ENCODE data around the gene BCAS3. TPM values are rescaled to one million over a fixed set of nuclear protein-coding genes. Genes with fewer than 3 reads are reported as not detected.
"Not testable (repeated sequence)": the region's sequence is repeated elsewhere in the genome, so short reads cannot be mapped to it uniquely, and the experiment has no call there.

The BCAS3 gene
- total RNA-seq, 4 donors from 2014 or later, result 18.7 to 37.8 (median 24.9) TPM

- TF ChIP-seq, protein P1, sequence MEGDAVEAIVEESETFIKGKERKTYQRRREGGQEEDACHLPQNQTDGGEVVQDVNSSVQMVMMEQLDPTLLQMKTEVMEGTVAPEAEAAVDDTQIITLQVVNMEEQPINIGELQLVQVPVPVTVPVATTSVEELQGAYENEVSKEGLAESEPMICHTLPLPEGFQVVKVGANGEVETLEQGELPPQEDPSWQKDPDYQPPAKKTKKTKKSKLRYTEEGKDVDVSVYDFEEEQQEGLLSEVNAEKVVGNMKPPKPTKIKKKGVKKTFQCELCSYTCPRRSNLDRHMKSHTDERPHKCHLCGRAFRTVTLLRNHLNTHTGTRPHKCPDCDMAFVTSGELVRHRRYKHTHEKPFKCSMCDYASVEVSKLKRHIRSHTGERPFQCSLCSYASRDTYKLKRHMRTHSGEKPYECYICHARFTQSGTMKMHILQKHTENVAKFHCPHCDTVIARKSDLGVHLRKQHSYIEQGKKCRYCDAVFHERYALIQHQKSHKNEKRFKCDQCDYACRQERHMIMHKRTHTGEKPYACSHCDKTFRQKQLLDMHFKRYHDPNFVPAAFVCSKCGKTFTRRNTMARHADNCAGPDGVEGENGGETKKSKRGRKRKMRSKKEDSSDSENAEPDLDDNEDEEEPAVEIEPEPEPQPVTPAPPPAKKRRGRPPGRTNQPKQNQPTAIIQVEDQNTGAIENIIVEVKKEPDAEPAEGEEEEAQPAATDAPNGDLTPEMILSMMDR (IDR thresholded peaks at IDR 0.05), result no peak
- DNase-seq (ENCODE audit: low spot score), result no peak
- ATAC-seq (ENCODE audit: low FRiP score), result no peak
These were observed 73.0 kb downstream of the BCAS3 start for GRCh38 chr17:60750640-60751039.

DNA sequence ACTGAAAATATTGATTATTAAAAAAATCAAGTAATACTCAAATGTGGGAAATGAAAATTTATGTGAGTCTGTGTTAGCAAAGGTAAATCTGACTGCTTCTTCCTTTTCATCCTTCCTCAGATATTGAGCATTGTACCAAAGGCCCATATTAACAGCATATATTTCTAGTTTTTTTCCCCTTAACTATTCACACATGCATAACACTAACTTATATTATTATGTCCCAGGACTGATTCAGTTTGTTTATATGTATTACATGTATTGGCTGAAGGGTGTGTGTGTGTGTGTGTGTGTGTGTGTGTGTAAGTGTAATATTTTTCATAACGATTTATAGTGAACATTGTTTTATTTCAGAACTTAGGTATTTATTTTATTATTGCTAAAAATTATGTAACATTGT lies 74.2 kb downstream of the BCAS3 start:
- DNase-seq (ENCODE audit: low spot score) (no peak), ATAC-seq (ENCODE audit: low FRiP score) (no peak)
- TF ChIP-seq, protein P1 (IDR thresholded peaks at IDR 0.05), result no peak

DNA sequence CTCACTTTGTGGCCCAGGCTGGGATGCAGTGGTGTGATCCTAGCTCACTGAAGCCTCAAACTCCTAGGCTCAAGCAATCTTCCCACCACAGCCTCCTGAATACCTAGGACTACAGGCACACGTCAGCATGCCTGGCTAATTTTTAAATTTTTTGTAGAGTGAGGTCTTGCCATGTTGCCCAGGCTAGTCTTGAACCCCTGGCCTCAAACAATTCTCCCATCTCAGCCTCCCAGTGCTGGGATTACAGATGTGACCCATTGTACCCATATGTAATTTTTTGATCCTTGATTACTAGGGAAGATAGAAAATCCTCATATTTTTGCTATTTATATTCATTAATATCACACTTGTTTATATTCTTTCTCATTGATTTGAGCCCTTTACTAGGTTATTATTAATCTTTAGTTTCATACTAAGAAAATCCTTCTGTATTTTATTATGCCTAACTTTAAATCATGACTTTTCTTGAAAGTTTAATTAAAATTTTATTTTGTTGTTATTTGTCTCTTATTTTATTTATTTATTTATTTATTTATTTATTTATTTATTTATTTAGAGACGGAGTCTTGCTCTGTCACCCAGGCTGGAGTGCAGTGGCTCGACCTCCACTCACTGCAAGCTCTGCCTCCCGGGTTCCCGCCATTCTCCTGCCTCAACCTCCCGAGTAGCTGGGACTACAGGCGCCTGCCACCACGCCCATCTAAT lies 75.4 kb downstream of the BCAS3 start:
- no peak for DNase-seq (ENCODE audit: low spot score)
- TF ChIP-seq, protein P1 (IDR thresholded peaks at IDR 0.05), result no peak
- no peak for ATAC-seq (ENCODE audit: low FRiP score)

DNA sequence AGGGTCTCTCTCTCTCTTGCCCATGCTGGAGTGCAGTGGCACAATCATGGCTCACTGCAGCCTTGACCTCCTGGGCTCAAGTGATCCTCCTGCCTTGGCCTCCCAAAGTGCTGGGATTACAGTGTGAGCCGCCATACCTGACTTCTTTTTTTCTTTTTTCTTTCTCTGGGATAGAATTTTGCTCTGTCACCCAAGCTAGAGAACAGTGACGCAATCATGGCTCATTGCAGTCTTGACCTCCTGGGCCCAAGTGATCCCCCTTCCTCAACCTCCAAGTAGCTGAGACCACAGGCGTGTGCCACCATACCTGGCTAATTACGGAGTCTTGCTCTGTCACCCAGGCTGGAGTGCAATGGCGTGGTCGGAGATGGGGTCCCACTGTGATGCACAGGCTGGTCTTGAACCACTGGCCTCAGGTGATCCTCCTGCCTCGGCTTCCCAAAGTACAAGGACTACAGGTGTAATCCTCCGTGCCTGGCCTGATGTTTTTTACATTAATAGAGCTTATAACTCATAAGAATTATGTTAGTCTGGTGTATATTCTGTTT lies 76.5 kb downstream of the BCAS3 start:
- ATAC-seq (ENCODE audit: low FRiP score) (no peak), DNase-seq (ENCODE audit: low spot score) (no peak)
- TF ChIP-seq, protein P1 (IDR thresholded peaks at IDR 0.05), result no peak

GRCh38 chr17:60756798-60757197 lies 79.1 kb downstream of the BCAS3 start:
- not testable (repeated sequence) for DNase-seq (ENCODE audit: low spot score); ATAC-seq (ENCODE audit: low FRiP score)

GRCh38 chr17:60757437-60757836 lies 79.8 kb downstream of the BCAS3 start:
- TF ChIP-seq, protein P1 (IDR thresholded peaks at IDR 0.05), result no peak
- DNase-seq (ENCODE audit: low spot score) (no peak), ATAC-seq (ENCODE audit: low FRiP score) (no peak)

- ATAC-seq (ENCODE audit: low FRiP score) (no peak), DNase-seq (ENCODE audit: low spot score) (no peak)
These were observed 82.1 kb downstream of the BCAS3 start for GRCh38 chr17:60759756-60760155.

GRCh38 chr17:60761301-60761700 lies 83.7 kb downstream of the BCAS3 start:
- not testable (repeated sequence) for ATAC-seq (ENCODE audit: low FRiP score); DNase-seq (ENCODE audit: low spot score)

More at GRCh38 chr17:60759756-60760155, 82.1 kb downstream of the BCAS3 start:
- TF ChIP-seq, protein P1 (IDR thresholded peaks at IDR 0.05), result no peak
